Thyroid gland (tissue), 4 donors: ENCODE data around the gene RHNO1.

Source experiments
- CTCF ChIP-seq, 6 experiments: fragments of 200-600 bp in 3 of 6; fragments of 450-650 bp in 3 of 6; sonication (generic) in 3 of 6; IDR thresholded peaks; one replicate each; pipeline ENCODE4 v1.5.1; 2016 to 2019; ENCODE audit warnings: antibody characterized with exemption in 6 of 6, mild to moderate bottlenecking in 2 of 6, inconsistent platforms in 1 of 6, moderate library complexity in 1 of 6
- POLR2A ChIP-seq, 2 donors: fragments of 450-650 bp; IDR thresholded peaks; one replicate each; pipeline ENCODE4 v1.6.1; 2017; ENCODE audit warnings: antibody characterized with exemption in 2 of 2, mild to moderate bottlenecking in 2 of 2, moderate library complexity in 1 of 2

- TF ChIP-seq CTCF (IDR thresholded peaks at IDR 0.05) (no peak), POLR2A (IDR thresholded peaks at IDR 0.05) (no peak)
Measured at GRCh38 chr12:2892246-2892645, 15.2 kb downstream of the RHNO1 start.
